Upper lobe of left lung (tissue), 4 donors: ENCODE measurements around the gene RPS27L.

Experiments
- CTCF ChIP-seq, 6 experiments: fragments of 450-650 bp in 4 of 6; fragments of 200-600 bp in 2 of 6; sonication (generic) in 2 of 6; IDR thresholded peaks; one replicate each; pipeline ENCODE4 v1.5.1; 2016 to 2019; ENCODE audit warnings: antibody characterized with exemption in 6 of 6
- POLR2A ChIP-seq, 4 donors: fragments of 450-650 bp; IDR thresholded peaks; one replicate each; pipeline ENCODE4 v1.5.1; 2016 to 2017; ENCODE audit warnings: antibody characterized with exemption in 4 of 4, mild to moderate bottlenecking in 2 of 4
- POLR2AphosphoS5 ChIP-seq, 2 donors: sonication (generic); formaldehyde crosslinking; IDR thresholded peaks; one replicate each; pipeline ENCODE4 v1.5.1; 2017; ENCODE audit warnings: antibody characterized with exemption in 2 of 2

GRCh38 chr15:63197626-63198025 lies 40.3 kb upstream of the RPS27L start:
- no peak for TF ChIP-seq CTCF (IDR thresholded peaks at IDR 0.05)
- TF ChIP-seq POLR2A (IDR thresholded peaks at IDR 0.05) = no peak
- no peak for TF ChIP-seq POLR2AphosphoS5 (IDR thresholded peaks at IDR 0.05)
